GM12892 (cell line): Measurements from ENCODE around the gene NSMCE1.

Experiments used
- POLR2A ChIP-seq: IDR thresholded peaks from 2 replicates; pipeline ENCODE4 v1.6.1; 2011; ENCODE audit warnings: low read depth, low read length, control low read depth
- TAF1 ChIP-seq: IDR thresholded peaks from 2 replicates; pipeline ENCODE4 v1.6.1; 2011; ENCODE audit warnings: low read depth, mild to moderate bottlenecking, control low read depth, low read length, borderline replicate concordance

DNA sequence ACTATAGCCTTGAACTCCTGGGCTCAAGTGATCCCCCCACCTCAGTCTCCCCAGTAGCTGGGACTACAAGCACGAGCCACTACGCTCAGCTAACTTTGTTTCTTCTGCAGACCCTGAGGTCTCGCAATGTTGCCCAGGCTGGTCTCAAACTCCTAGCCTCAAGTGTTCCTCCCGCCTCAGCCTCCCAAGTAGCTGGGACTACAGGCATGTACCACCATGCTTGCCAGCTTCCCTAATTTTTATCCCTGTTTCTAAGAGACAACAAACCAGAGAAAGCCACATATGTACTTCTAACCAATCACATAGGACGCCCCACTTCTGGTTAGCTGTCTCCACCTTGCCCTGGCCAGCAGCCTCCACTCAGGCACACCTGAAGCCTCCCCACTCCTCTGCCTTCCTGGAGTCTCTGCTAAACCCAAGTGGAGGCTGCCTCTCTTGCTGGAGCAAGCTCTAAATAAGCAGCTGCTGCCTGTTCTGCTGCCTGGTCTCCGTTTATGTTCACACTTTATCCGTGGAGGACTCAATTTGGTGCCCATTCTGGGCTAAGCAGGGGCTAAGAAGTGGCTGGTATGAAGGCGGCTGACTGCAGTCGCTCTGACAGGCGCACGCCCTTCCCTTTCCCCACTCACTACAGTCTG, 24.7 kb downstream of the NSMCE1 start:
- TF ChIP-seq POLR2A, result no peak
- no peak for TF ChIP-seq TAF1
